Mesothelial cell of epicardium (in vitro differentiated cells): ENCODE results near the gene CPSF2. TPM values are rescaled to one million over a fixed set of nuclear protein-coding genes. Genes with fewer than 3 reads are reported as not detected.

ENCODE experiments used
- DNase-seq, 2 experiments: peaks; one replicate each; pipeline ENCODE4 v3.0.0; 2021; ENCODE audit warnings: low spot score in 2 of 2; ENCODE audit not compliant: unreplicated experiment in 2 of 2
- H3K27ac Mint-ChIP-seq: 2 replicates; pipeline ENCODE4 v1.8.0; 2021; ENCODE audit warnings: mixed read lengths
- H3K27me3 Mint-ChIP-seq: 2 replicates; pipeline ENCODE4 v1.8.0; 2021; ENCODE audit warnings: low read depth, mixed read lengths
- H3K36me3 Mint-ChIP-seq: 2 replicates; pipeline ENCODE4 v1.8.0; 2021; ENCODE audit warnings: mixed read lengths
- H3K4me1 Mint-ChIP-seq: 2 replicates; pipeline ENCODE4 v1.8.0; 2021; ENCODE audit warnings: mixed read lengths
- H3K4me3 Mint-ChIP-seq: 2 replicates; pipeline ENCODE4 v1.8.0; 2021; ENCODE audit warnings: mild to moderate bottlenecking, moderate library complexity, mixed read lengths
- H3K9me3 Mint-ChIP-seq: 2 replicates; pipeline ENCODE4 v1.8.0; 2021; ENCODE audit warnings: mixed read lengths
- total RNA-seq: library from RNA; stranded (reverse); gene quantifications from 3 replicates; pipeline ENCODE4 v1.2.1, GENCODE V29; 2021
- TF ChIP-seq, protein P1 (sequence below): fragments of 200-600 bp; sonication (generic); IDR thresholded peaks from one replicate; pipeline ENCODE4 v1.5.0; 2021; ENCODE audit warnings: antibody characterized with exemption; ENCODE audit not compliant: unreplicated experiment

Gene CPSF2
- total RNA-seq, 1 donor from 2014 or later, result 58.1 TPM

DNA sequence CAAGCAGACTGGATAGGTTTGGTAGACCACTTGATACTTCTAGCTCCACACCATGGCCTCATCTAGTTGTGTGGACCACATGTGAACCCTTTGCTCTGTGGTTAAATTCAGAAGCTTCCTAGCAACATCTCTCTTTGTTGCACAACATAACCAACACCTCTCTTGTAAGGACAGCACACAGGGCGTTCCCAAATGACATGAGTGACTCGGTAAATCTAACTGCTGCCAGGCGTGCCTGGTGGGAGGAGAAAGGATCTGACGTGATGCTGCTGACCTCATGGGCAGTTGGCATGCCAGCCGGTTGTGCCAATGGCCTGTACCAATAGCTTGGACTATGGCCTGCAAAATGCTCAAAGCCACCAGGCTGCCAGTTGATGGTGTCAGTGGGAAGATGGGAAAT, 93.8 kb downstream of the CPSF2 start:
- TF ChIP-seq, protein P1, sequence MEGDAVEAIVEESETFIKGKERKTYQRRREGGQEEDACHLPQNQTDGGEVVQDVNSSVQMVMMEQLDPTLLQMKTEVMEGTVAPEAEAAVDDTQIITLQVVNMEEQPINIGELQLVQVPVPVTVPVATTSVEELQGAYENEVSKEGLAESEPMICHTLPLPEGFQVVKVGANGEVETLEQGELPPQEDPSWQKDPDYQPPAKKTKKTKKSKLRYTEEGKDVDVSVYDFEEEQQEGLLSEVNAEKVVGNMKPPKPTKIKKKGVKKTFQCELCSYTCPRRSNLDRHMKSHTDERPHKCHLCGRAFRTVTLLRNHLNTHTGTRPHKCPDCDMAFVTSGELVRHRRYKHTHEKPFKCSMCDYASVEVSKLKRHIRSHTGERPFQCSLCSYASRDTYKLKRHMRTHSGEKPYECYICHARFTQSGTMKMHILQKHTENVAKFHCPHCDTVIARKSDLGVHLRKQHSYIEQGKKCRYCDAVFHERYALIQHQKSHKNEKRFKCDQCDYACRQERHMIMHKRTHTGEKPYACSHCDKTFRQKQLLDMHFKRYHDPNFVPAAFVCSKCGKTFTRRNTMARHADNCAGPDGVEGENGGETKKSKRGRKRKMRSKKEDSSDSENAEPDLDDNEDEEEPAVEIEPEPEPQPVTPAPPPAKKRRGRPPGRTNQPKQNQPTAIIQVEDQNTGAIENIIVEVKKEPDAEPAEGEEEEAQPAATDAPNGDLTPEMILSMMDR, result no peak
- Mint-ChIP-seq H3K27me3 (peaks cover 16% of the 10 kb centered on the region), H3K4me1 (no peaks in the 10 kb centered on the region), H3K36me3 (no peaks in the 10 kb centered on the region), H3K4me3 (no peak overlapping the region), H3K9me3 (no peaks in the 10 kb centered on the region), H3K27ac (no peak overlapping the region)
- DNase-seq, result no peak

DNA sequence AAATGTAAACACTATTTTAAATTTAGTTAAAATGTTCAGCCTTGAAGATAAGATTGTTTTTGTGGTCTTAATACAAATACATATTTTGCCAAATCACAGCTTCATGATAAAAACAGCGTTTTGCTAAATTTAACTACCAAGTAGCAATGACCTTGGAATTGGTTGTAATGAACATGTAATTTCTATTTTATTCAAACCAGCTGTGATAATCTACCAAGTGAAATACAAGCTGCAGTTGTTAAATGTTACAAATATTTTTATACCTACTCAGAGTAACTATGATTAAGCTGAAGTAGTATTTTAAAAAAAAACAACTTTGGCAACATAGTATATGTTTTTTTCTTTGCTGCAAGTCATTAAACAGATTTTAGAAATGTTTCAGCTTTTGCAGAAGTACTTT, 96.2 kb downstream of the CPSF2 start:
- TF ChIP-seq, protein P1, result no peak
- Mint-ChIP-seq H3K27me3 (peaks cover 28% of the 10 kb centered on the region), H3K27ac (no peak overlapping the region), H3K36me3 (no peaks in the 10 kb centered on the region), H3K4me3 (no peak overlapping the region), H3K4me1 (no peaks in the 10 kb centered on the region), H3K9me3 (no peaks in the 10 kb centered on the region)
- no peak for DNase-seq

Other genes with a start within 250 kb of the CPSF2 start
- 38.0 to 41.5 TPM (median 40.3 TPM) in 3 replicates for gene FBLN5, start 174.3 kb upstream of the CPSF2 start, total RNA-seq
- gene TRIP11, start 81.9 kb upstream of the CPSF2 start, total RNA-seq, result 67.3 to 72.5 TPM (median 68.1 TPM) in 3 replicates
- 32.4 to 33.6 TPM (median 33.5 TPM) in 3 replicates for gene ATXN3, start 15.4 kb upstream of the CPSF2 start, total RNA-seq
- 97.4 to 103 TPM (median 97.9 TPM) in 3 replicates for gene NDUFB1, start 263 bp upstream of the CPSF2 start, total RNA-seq
- 0.04 TPM in 1 of 3 replicates, not detected in the others for gene SLC24A4, start 201.2 kb downstream of the CPSF2 start, total RNA-seq